Activated naive CD8-positive, alpha-beta T cell treated with anti-CD3 and anti-CD28 coated beads for 36 hours (primary cell): ENCODE results near the gene INTS12. TPM values are rescaled to one million over a fixed set of nuclear protein-coding genes. Genes with fewer than 3 reads are reported as not detected.
"Not testable (repeated sequence)": the region's sequence is repeated elsewhere in the genome, so short reads cannot be mapped to it uniquely, and the experiment has no call there.

ENCODE experiments used
- DNase-seq: peaks from one replicate; pipeline ENCODE4 v3.0.0; 2021
- H3K27ac Mint-ChIP-seq: one replicate; pipeline ENCODE4 v1.8.0; 2022; ENCODE audit warnings: mild to moderate bottlenecking, moderate library complexity, mixed read lengths
- H3K27me3 Mint-ChIP-seq: one replicate; pipeline ENCODE4 v1.8.0; 2022; ENCODE audit warnings: mild to moderate bottlenecking, mixed read lengths
- H3K36me3 Mint-ChIP-seq: one replicate; pipeline ENCODE4 v1.8.0; 2021; ENCODE audit warnings: mild to moderate bottlenecking, mixed read lengths
- H3K4me1 Mint-ChIP-seq: one replicate; pipeline ENCODE4 v1.8.0; 2021; ENCODE audit warnings: mixed read lengths
- H3K4me3 Mint-ChIP-seq: one replicate; pipeline ENCODE4 v1.8.0; 2022; ENCODE audit warnings: mild to moderate bottlenecking, moderate library complexity, mixed read lengths
- H3K9me3 Mint-ChIP-seq: one replicate; pipeline ENCODE4 v1.8.0; 2022; ENCODE audit warnings: mixed read lengths
- total RNA-seq, 2 experiments: library from RNA; stranded (reverse); gene quantifications; one replicate each; pipeline ENCODE4 v1.2.3, GENCODE V29; 2021

Gene INTS12
- total RNA-seq, 2 experiments from 2014 or later = 28.0 to 28.5 TPM

GRCh38 chr4:105710012-105710600 is 1.6 kb upstream of the INTS12 start:
- Mint-ChIP-seq H3K4me1 (peaks cover 25% of the 10 kb centered on the region), H3K9me3 (no peaks in the 10 kb centered on the region), H3K27me3 (no peaks in the 10 kb centered on the region), H3K4me3 (peak overlapping the region; percentile 95), H3K27ac (no peak overlapping the region), H3K36me3 (peaks cover 12% of the 10 kb centered on the region)
- no peak for DNase-seq

- Mint-ChIP-seq H3K4me3 (peak overlapping the region; percentile 95), H3K27me3 (no peaks in the 10 kb centered on the region), H3K9me3 (no peaks in the 10 kb centered on the region), H3K36me3 (peaks cover 12% of the 10 kb centered on the region), H3K4me1 (peaks cover 25% of the 10 kb centered on the region), H3K27ac (peak overlapping the region; percentile 80)
- no peak for DNase-seq
Observed at GRCh38 chr4:105709081-105709450, 577 bp upstream of the INTS12 start.

GRCh38 chr4:105707782-105708180 is 708 bp downstream of the INTS12 start:
- DNase-seq = no peak
- Mint-ChIP-seq H3K36me3 (peaks cover 12% of the 10 kb centered on the region), H3K4me3 (peak overlapping the region; percentile 95), H3K4me1 (peaks cover 25% of the 10 kb centered on the region), H3K9me3 (no peaks in the 10 kb centered on the region), H3K27me3 (no peaks in the 10 kb centered on the region), H3K27ac (peak overlapping the region; percentile 86)

GRCh38 chr4:105698607-105699006 is 9.9 kb downstream of the INTS12 start:
- Mint-ChIP-seq H3K4me1 (peaks cover 3% of the 10 kb centered on the region), H3K9me3 (no peaks in the 10 kb centered on the region), H3K27me3 (no peaks in the 10 kb centered on the region), H3K36me3 (peaks cover 12% of the 10 kb centered on the region), H3K27ac (peak overlapping the region; percentile 16), H3K4me3 (no peak overlapping the region)
- no peak for DNase-seq

GRCh38 chr4:105695832-105696231 is 12.7 kb downstream of the INTS12 start:
- H3K4me1 Mint-ChIP-seq, H3K27me3 Mint-ChIP-seq, H3K27ac Mint-ChIP-seq, H3K4me3 Mint-ChIP-seq, DNase-seq, H3K9me3 Mint-ChIP-seq: not testable (repeated sequence)
- H3K36me3 Mint-ChIP-seq = peaks cover 15% of the 10 kb centered on the region

GRCh38 chr4:105694812-105695211 is 13.7 kb downstream of the INTS12 start:
- not testable (repeated sequence) for H3K9me3 Mint-ChIP-seq, H3K27me3 Mint-ChIP-seq, H3K27ac Mint-ChIP-seq, H3K4me1 Mint-ChIP-seq, H3K4me3 Mint-ChIP-seq, DNase-seq
- peaks cover 15% of the 10 kb centered on the region for H3K36me3 Mint-ChIP-seq

GRCh38 chr4:105686571-105686970 is 21.9 kb downstream of the INTS12 start:
- Mint-ChIP-seq H3K36me3 (peaks cover 9% of the 10 kb centered on the region), H3K4me1 (peaks cover 2% of the 10 kb centered on the region), H3K27me3 (no peaks in the 10 kb centered on the region), H3K4me3 (no peak overlapping the region), H3K9me3 (no peaks in the 10 kb centered on the region), H3K27ac (no peak overlapping the region)
- no peak for DNase-seq

GRCh38 chr4:105683038-105683437 is 25.5 kb downstream of the INTS12 start:
- Mint-ChIP-seq H3K4me1 (peaks cover 2% of the 10 kb centered on the region), H3K27ac (no peak overlapping the region), H3K27me3 (no peaks in the 10 kb centered on the region), H3K4me3 (no peak overlapping the region), H3K36me3 (peaks cover 7% of the 10 kb centered on the region), H3K9me3 (no peaks in the 10 kb centered on the region)
- DNase-seq = no peak

- no peaks in the 10 kb centered on the region for H3K9me3 Mint-ChIP-seq
- H3K27me3 Mint-ChIP-seq = no peaks in the 10 kb centered on the region
- H3K4me3 Mint-ChIP-seq = no peak overlapping the region
- H3K36me3 Mint-ChIP-seq = peaks cover 5% of the 10 kb centered on the region
- no peak overlapping the region for H3K27ac Mint-ChIP-seq
- DNase-seq = no peak
- H3K4me1 Mint-ChIP-seq = no peaks in the 10 kb centered on the region
Observed at GRCh38 chr4:105679186-105679585, 29.3 kb downstream of the INTS12 start.

GRCh38 chr4:105677709-105678108 is 30.8 kb downstream of the INTS12 start:
- H3K27me3 Mint-ChIP-seq = no peaks in the 10 kb centered on the region
- peaks cover 1% of the 10 kb centered on the region for H3K36me3 Mint-ChIP-seq
- H3K4me3 Mint-ChIP-seq = no peak overlapping the region
- no peaks in the 10 kb centered on the region for H3K9me3 Mint-ChIP-seq
- no peak overlapping the region for H3K27ac Mint-ChIP-seq
- DNase-seq = no peak
- H3K4me1 Mint-ChIP-seq = no peaks in the 10 kb centered on the region

- Mint-ChIP-seq H3K27me3 (peaks cover 3% of the 10 kb centered on the region), H3K4me1 (no peaks in the 10 kb centered on the region), H3K9me3 (no peaks in the 10 kb centered on the region), H3K27ac (no peak overlapping the region), H3K4me3 (no peak overlapping the region), H3K36me3 (no peaks in the 10 kb centered on the region)
- no peak for DNase-seq
Observed at GRCh38 chr4:105674011-105674410, 34.5 kb downstream of the INTS12 start.

GRCh38 chr4:105671301-105671700 is 37.2 kb downstream of the INTS12 start:
- peaks cover 3% of the 10 kb centered on the region for H3K27me3 Mint-ChIP-seq
- no peak for DNase-seq
- no peaks in the 10 kb centered on the region for H3K36me3 Mint-ChIP-seq
- H3K27ac Mint-ChIP-seq = no peak overlapping the region
- H3K4me3 Mint-ChIP-seq = no peak overlapping the region
- no peaks in the 10 kb centered on the region for H3K4me1 Mint-ChIP-seq
- H3K9me3 Mint-ChIP-seq = no peaks in the 10 kb centered on the region

- Mint-ChIP-seq H3K36me3 (no peaks in the 10 kb centered on the region), H3K9me3 (no peaks in the 10 kb centered on the region), H3K4me3 (no peak overlapping the region), H3K4me1 (no peaks in the 10 kb centered on the region), H3K27me3 (peaks cover 3% of the 10 kb centered on the region), H3K27ac (no peak overlapping the region)
- no peak for DNase-seq
Observed at GRCh38 chr4:105670684-105671083, 37.8 kb downstream of the INTS12 start.

- Mint-ChIP-seq H3K4me1 (no peaks in the 10 kb centered on the region), H3K9me3 (no peaks in the 10 kb centered on the region), H3K27ac (no peak overlapping the region), H3K36me3 (no peaks in the 10 kb centered on the region), H3K27me3 (peaks cover 9% of the 10 kb centered on the region), H3K4me3 (no peak overlapping the region)
- DNase-seq = no peak
Observed at GRCh38 chr4:105666693-105667092, 41.8 kb downstream of the INTS12 start.

GRCh38 chr4:105662935-105663675 is 45.4 kb downstream of the INTS12 start:
- Mint-ChIP-seq H3K4me3 (no peak overlapping the region), H3K9me3 (no peaks in the 10 kb centered on the region), H3K4me1 (no peaks in the 10 kb centered on the region), H3K36me3 (no peaks in the 10 kb centered on the region), H3K27me3 (peaks cover 8% of the 10 kb centered on the region), H3K27ac (no peak overlapping the region)
- DNase-seq = no peak

GRCh38 chr4:105661028-105661427 is 47.5 kb downstream of the INTS12 start:
- peaks cover 8% of the 10 kb centered on the region for H3K27me3 Mint-ChIP-seq
- no peak overlapping the region for H3K4me3 Mint-ChIP-seq
- no peaks in the 10 kb centered on the region for H3K4me1 Mint-ChIP-seq
- no peaks in the 10 kb centered on the region for H3K36me3 Mint-ChIP-seq
- no peak for DNase-seq
- no peaks in the 10 kb centered on the region for H3K9me3 Mint-ChIP-seq
- no peak overlapping the region for H3K27ac Mint-ChIP-seq
